EH (cell line): ENCODE results near the gene ZBTB8OS.
A peak's percentile ranks its signal among the peaks of the same experiment; 100 is the strongest.

Experiments used
- DNase-seq: peaks from one replicate; pipeline ENCODE4 v3.0.0-alpha.2; 2015; ENCODE audit warnings: low read depth

Gene ZBTB8OS

GRCh38 chr1:32611859-32612188, 38.5 kb downstream of the ZBTB8OS start:
- no peak for DNase-seq

- DNase-seq: no peak
Measured at GRCh38 chr1:32609180-32609579, 41.2 kb downstream of the ZBTB8OS start.

- DNase-seq: no peak
Measured at GRCh38 chr1:32606565-32607371, 43.6 kb downstream of the ZBTB8OS start.

- no peak for DNase-seq
Measured at GRCh38 chr1:32605711-32606424, 44.5 kb downstream of the ZBTB8OS start.

GRCh38 chr1:32600034-32600433, 50.3 kb downstream of the ZBTB8OS start:
- DNase-seq: no peak

- DNase-seq: peak; percentile 64
Measured at GRCh38 chr1:32592943-32593342, 57.4 kb downstream of the ZBTB8OS start.

GRCh38 chr1:32580348-32581017, 69.9 kb downstream of the ZBTB8OS start:
- DNase-seq: no peak
